K562 treated with DMSO at 1 percent for 12 hours (cell line): ENCODE measurements around the gene HPRT1. TPM values are rescaled to one million over a fixed set of nuclear protein-coding genes. Genes with fewer than 3 reads are reported as not detected.

Experiments
- total RNA-seq: library from RNA; unstranded; fragments of 300-600 nt; gene quantifications from 2 replicates; pipeline ENCODE4 v1.2.3, GENCODE V29; 2022; ENCODE audit not compliant: insufficient read depth

Gene HPRT1
- total RNA-seq, result 40.0 and 64.1 TPM in 2 replicates

GRCh38 chrX:134460005-134460861 lies at the start of gene HPRT1:
Gene HPRT1 (plus strand): TSS chrX:134460165. CDS start chrX:134460312, 147 bp downstream.

Other genes starting within 250 kb of the HPRT1 start
- not detected in 2 replicates for gene CCDC160, start 223.0 kb upstream of the HPRT1 start, total RNA-seq
- 7.4 and 30.7 TPM in 2 replicates for gene PHF6, start 86.9 kb upstream of the HPRT1 start, total RNA-seq
- 5.9 and 6.8 TPM in 2 replicates for gene PLAC1, start 198.3 kb downstream of the HPRT1 start, total RNA-seq